ENCODE results near the gene TRAF5.
"Not testable (repeated sequence)": the region's sequence is repeated elsewhere in the genome, so short reads cannot be mapped to it uniquely, and the experiment has no call there.

Gene TRAF5

GRCh38 chr1:211378844-211379243 lies 52.2 kb downstream of the TRAF5 start:
- DNase-seq (ENCODE audit: low spot score) = no peak

- no peak for DNase-seq (ENCODE audit: low spot score)
Observed at GRCh38 chr1:211379446-211379845, 52.8 kb downstream of the TRAF5 start.

- DNase-seq (ENCODE audit: low spot score) = no peak
Observed at GRCh38 chr1:211381481-211382181, 55.0 kb downstream of the TRAF5 start.

- no peak for DNase-seq (ENCODE audit: low spot score)
Observed at GRCh38 chr1:211382182-211382713, 55.6 kb downstream of the TRAF5 start.

GRCh38 chr1:211382714-211383480 lies 56.3 kb downstream of the TRAF5 start:
- DNase-seq (ENCODE audit: low spot score) = peak; percentile 96

GRCh38 chr1:211384524-211384923 lies 57.9 kb downstream of the TRAF5 start:
- no peak for DNase-seq (ENCODE audit: low spot score)

- no peak for DNase-seq (ENCODE audit: low spot score)
Observed at GRCh38 chr1:211386921-211387320, 60.3 kb downstream of the TRAF5 start.

GRCh38 chr1:211390829-211391228 lies 64.2 kb downstream of the TRAF5 start:
- DNase-seq (ENCODE audit: low spot score) = not testable (repeated sequence)

- DNase-seq (ENCODE audit: low spot score) = no peak
Observed at GRCh38 chr1:211393203-211393602, 66.6 kb downstream of the TRAF5 start.

GRCh38 chr1:211398266-211398930 lies 71.8 kb downstream of the TRAF5 start:
- not testable (repeated sequence) for DNase-seq (ENCODE audit: low spot score)

- DNase-seq (ENCODE audit: low spot score) = not testable (repeated sequence)
Observed at GRCh38 chr1:211399851-211400393, 73.3 kb downstream of the TRAF5 start.

- DNase-seq (ENCODE audit: low spot score) = not testable (repeated sequence)
Observed at GRCh38 chr1:211401751-211402150, 75.1 kb downstream of the TRAF5 start.

GRCh38 chr1:211406086-211406485 lies 79.5 kb downstream of the TRAF5 start:
- DNase-seq (ENCODE audit: low spot score) = not testable (repeated sequence)

- DNase-seq (ENCODE audit: low spot score) = not testable (repeated sequence)
Observed at GRCh38 chr1:211407749-211408148, 81.1 kb downstream of the TRAF5 start.

GRCh38 chr1:211411639-211412038 lies 85.0 kb downstream of the TRAF5 start:
- no peak for DNase-seq (ENCODE audit: low spot score)

GRCh38 chr1:211415700-211416099 lies 89.1 kb downstream of the TRAF5 start:
- DNase-seq (ENCODE audit: low spot score) = no peak

GRCh38 chr1:211416246-211416627 lies 89.6 kb downstream of the TRAF5 start:
- peak; percentile 65 for DNase-seq (ENCODE audit: low spot score)

- peak; percentile 70 for DNase-seq (ENCODE audit: low spot score)
Observed at GRCh38 chr1:211416628-211417323, 90.1 kb downstream of the TRAF5 start.

GRCh38 chr1:211420389-211420788 lies 93.8 kb downstream of the TRAF5 start:
- DNase-seq (ENCODE audit: low spot score) = no peak

GRCh38 chr1:211420845-211421454 lies 94.3 kb downstream of the TRAF5 start:
- no peak for DNase-seq (ENCODE audit: low spot score)

GRCh38 chr1:211424018-211424417 lies 97.4 kb downstream of the TRAF5 start:
- DNase-seq (ENCODE audit: low spot score) = no peak
